ENCODE data around the gene ANKRD33.

ANKRD33 gene

GRCh38 chr12:51898937-51899336 lies 11.0 kb downstream of the ANKRD33 start:
- H3K4me3 ChIP-seq (ENCODE audit: low read depth, low read length): no peak overlapping the region
- in situ Hi-C loops (cut with HindIII; ENCODE audit: low sequenced_read_pairs): no loop called here
- no peak for TF ChIP-seq CTCF (IDR thresholded peaks at IDR 0.05; ENCODE audit: low read depth, low read length, missing control alignments)
- no peak for DNase-seq (ENCODE audit: low read depth)

GRCh38 chr12:51900323-51900889 lies 12.5 kb downstream of the ANKRD33 start:
- in situ Hi-C loops (cut with HindIII; ENCODE audit: low sequenced_read_pairs): no loop called here
- TF ChIP-seq CTCF (IDR thresholded peaks at IDR 0.05; ENCODE audit: low read depth, low read length, missing control alignments): no peak
- no peak overlapping the region for H3K4me3 ChIP-seq (ENCODE audit: low read depth, low read length)
- no peak for DNase-seq (ENCODE audit: low read depth)

GRCh38 chr12:51901121-51901817 lies 13.4 kb downstream of the ANKRD33 start:
- in situ Hi-C loops (cut with HindIII; ENCODE audit: low sequenced_read_pairs): no loop called here
- no peak for DNase-seq (ENCODE audit: low read depth)
- H3K4me3 ChIP-seq (ENCODE audit: low read depth, low read length): no peak overlapping the region
- no peak for TF ChIP-seq CTCF (IDR thresholded peaks at IDR 0.05; ENCODE audit: low read depth, low read length, missing control alignments)

- in situ Hi-C loops (cut with HindIII; ENCODE audit: low sequenced_read_pairs): no loop called here
- no peak for TF ChIP-seq CTCF (IDR thresholded peaks at IDR 0.05; ENCODE audit: low read depth, low read length, missing control alignments)
- no peak for DNase-seq (ENCODE audit: low read depth)
- no peak overlapping the region for H3K4me3 ChIP-seq (ENCODE audit: low read depth, low read length)
These were observed 14.0 kb downstream of the ANKRD33 start for GRCh38 chr12:51901881-51902280.

GRCh38 chr12:51904951-51905470 lies 17.1 kb downstream of the ANKRD33 start:
- in situ Hi-C loops (cut with HindIII; ENCODE audit: low sequenced_read_pairs): no loop called here
- TF ChIP-seq CTCF (IDR thresholded peaks at IDR 0.05; ENCODE audit: low read depth, low read length, missing control alignments): no peak
- H3K4me3 ChIP-seq (ENCODE audit: low read depth, low read length): no peak overlapping the region
- DNase-seq (ENCODE audit: low read depth): no peak

- no peak overlapping the region for H3K4me3 ChIP-seq (ENCODE audit: low read depth, low read length)
These were observed 17.8 kb downstream of the ANKRD33 start for GRCh38 chr12:51905471-51906429.

More at GRCh38 chr12:51905471-51906429, 17.8 kb downstream of the ANKRD33 start:
- no peak for TF ChIP-seq CTCF (IDR thresholded peaks at IDR 0.05; ENCODE audit: low read depth, low read length, missing control alignments)
- in situ Hi-C loops (cut with HindIII; ENCODE audit: low sequenced_read_pairs): no loop called here
- no peak for DNase-seq (ENCODE audit: low read depth)

Data from astrocyte of the cerebellum (primary cell).